NB4 (cell line): ENCODE data around the gene NR3C1.

Experiments
- CTCF ChIP-seq: IDR thresholded peaks from one replicate; pipeline ENCODE4 v1.5.1; 2012; ENCODE audit warnings: low read depth, low read length
- POLR2A ChIP-seq: IDR thresholded peaks from 2 replicates; pipeline ENCODE4 v1.6.1; 2011; ENCODE audit warnings: mild to moderate bottlenecking; ENCODE audit not compliant: insufficient read length; ENCODE audit errors: extremely low read depth

- TF ChIP-seq POLR2A = no peak
- no peak for TF ChIP-seq CTCF
These were observed 171.3 kb downstream of the NR3C1 start for GRCh38 chr5:143231973-143232812.
